Esophagus squamous epithelium (tissue), 5 donors: ENCODE measurements around the gene MMEL1. TPM values are rescaled to one million over a fixed set of nuclear protein-coding genes. Genes with fewer than 3 reads are reported as not detected.

Experiments used
- DNase-seq: peaks from one replicate; lab custom pipeline; 2025; lab: John Stamatoyannopoulos, UW
- H3K27ac ChIP-seq, 4 donors: fragments of 200-600 bp; sonication (generic); one replicate each; pipeline ENCODE4 v1.5.1; 2016 to 2019; ENCODE audit warnings: mild to moderate bottlenecking in 1 of 4
- H3K27me3 ChIP-seq, 4 donors: fragments of 200-600 bp; sonication (generic); 1 replicate in 3 of 4; 2 replicates in 1 of 4; pipeline versions ENCODE4 v1.5.1 to v1.6.0; 2017 to 2021; ENCODE audit warnings: antibody characterized with exemption in 1 of 4
- H3K36me3 ChIP-seq, 3 donors: fragments of 200-600 bp; sonication (generic); one replicate each; pipeline ENCODE4 v1.5.1; 2016 to 2019
- H3K4me1 ChIP-seq, 3 donors: fragments of 200-600 bp; sonication (generic); one replicate each; pipeline ENCODE4 v1.5.1; 2017 to 2019
- H3K4me3 ChIP-seq, 4 donors: fragments of 200-600 bp; sonication (generic); 1 replicate in 3 of 4; 2 replicates in 1 of 4; pipeline ENCODE4 v1.5.1; 2016 to 2019; ENCODE audit warnings: mild to moderate bottlenecking in 2 of 4, moderate library complexity in 1 of 4
- H3K9me3 ChIP-seq, 3 donors: fragments of 200-600 bp; sonication (generic); one replicate each; pipeline ENCODE4 v1.5.1; 2016 to 2019
- CTCF ChIP-seq, 6 experiments: fragments of 450-650 bp in 4 of 6; fragments of 200-600 bp in 2 of 6; sonication (generic) in 2 of 6; IDR thresholded peaks; one replicate each; pipeline ENCODE4 v1.5.1; 2016 to 2019; ENCODE audit warnings: antibody characterized with exemption in 6 of 6, mild to moderate bottlenecking in 4 of 6, moderate library complexity in 4 of 6
- POLR2A ChIP-seq, 4 donors: fragments of 450-650 bp; IDR thresholded peaks; one replicate each; pipeline ENCODE4 v1.6.1; 2017; ENCODE audit warnings: antibody characterized with exemption in 4 of 4, mild to moderate bottlenecking in 4 of 4, moderate library complexity in 3 of 4
- WGBS, 2 donors: methylation state at CpG; one replicate each; pipeline ENCODE4 v1.1.5; 2018; 5-methylcytosine and 5-hydroxymethylcytosine counted together
- intact Hi-C: fragments of 100-400 bp; cut with DNase I; formaldehyde crosslinking; loops from one replicate; pipeline ENCODE4 v1.15.0; 2022
- total RNA-seq, 4 donors: library from RNA; depleted of rRNA; stranded (reverse); fragments of >200 nt; gene quantifications; one replicate each; pipeline ENCODE4 v1.1.0, GENCODE V29; 2016
- donor health status: DM: yes; HTN: yes; CAD: no.

The MMEL1 gene
- total RNA-seq, 4 donors from 2014 or later = 3.1 TPM; not detected in 3

- DNase-seq = no peak
- Histone ChIP-seq H3K36me3 (no peaks in the 10 kb centered on the region), H3K27ac (peak overlapping the region; percentile 78 to 90 (median 84)), H3K4me3 (peak overlapping the region; percentile 57 to 89 (median 77)), H3K9me3 (peaks cover 0 to 20% (median 0%) of the 10 kb centered on the region in 3 donors), H3K4me1 (peaks cover 20 to 35% (median 23%) of the 10 kb centered on the region in 3 donors), H3K27me3 (peaks cover 0 to 9% (median 0%) of the 10 kb centered on the region in 4 donors)
- WGBS, 2 donors = 0 to 2% methylated on average over 5 to 14 of the region's 84 CpGs
- intact Hi-C loops = no loop called here
- peak in 3 of 4 donors; percentile 22 to 78 (median 72) for TF ChIP-seq POLR2A (IDR thresholded peaks at IDR 0.05)
- TF ChIP-seq CTCF (IDR thresholded peaks at IDR 0.05) = peak in 1 of 6 experiments; percentile 11
Observed at GRCh38 chr1:2642560-2643413, 10.0 kb upstream of the MMEL1 start.

GRCh38 chr1:2642131-2642559, 9.3 kb upstream of the MMEL1 start:
- Histone ChIP-seq H3K27ac (peak overlapping the region; percentile 78 to 90 (median 84)), H3K4me1 (peaks cover 20 to 35% (median 23%) of the 10 kb centered on the region in 3 donors), H3K36me3 (no peaks in the 10 kb centered on the region), H3K9me3 (peaks cover 0 to 17% (median 0%) of the 10 kb centered on the region in 3 donors), H3K27me3 (peaks cover 0 to 16% (median 0%) of the 10 kb centered on the region in 4 donors), H3K4me3 (peak overlapping the region; percentile 57 to 89 (median 77))
- 12 to 49% methylated on average over 5 of the region's 11 CpGs for WGBS, 2 donors
- TF ChIP-seq CTCF (IDR thresholded peaks at IDR 0.05) = no peak
- no peak for TF ChIP-seq POLR2A (IDR thresholded peaks at IDR 0.05)
- intact Hi-C loops = no loop called here
- no peak for DNase-seq

GRCh38 chr1:2641381-2642130, 8.7 kb upstream of the MMEL1 start:
- peak overlapping the region; percentile 57 to 89 (median 77) for H3K4me3 ChIP-seq
- peaks cover 0 to 17% (median 3%) of the 10 kb centered on the region in 3 donors for H3K9me3 ChIP-seq
- peaks cover 20 to 35% (median 23%) of the 10 kb centered on the region in 3 donors for H3K4me1 ChIP-seq
- no peaks in the 10 kb centered on the region for H3K36me3 ChIP-seq
- DNase-seq = no peak
- TF ChIP-seq POLR2A (IDR thresholded peaks at IDR 0.05) = no peak
- H3K27me3 ChIP-seq = peaks cover 0 to 22% (median 0%) of the 10 kb centered on the region in 4 donors
- intact Hi-C loops = no loop called here
- 67% methylated on average over 3 of the region's 34 CpGs; no CpG with 5 or more reads in 1 of the 2 donors for WGBS, 2 donors
- no peak overlapping the region for H3K27ac ChIP-seq

- H3K9me3 ChIP-seq = peaks cover 0 to 13% (median 4%) of the 10 kb centered on the region in 3 donors
- peaks cover 0 to 30% (median 0%) of the 10 kb centered on the region in 4 donors for H3K27me3 ChIP-seq
- H3K4me1 ChIP-seq = peaks cover 20 to 35% (median 23%) of the 10 kb centered on the region in 3 donors
- intact Hi-C loops = no loop called here
- no peak overlapping the region for H3K4me3 ChIP-seq
- no peak overlapping the region for H3K27ac ChIP-seq
- no CpG with 5 or more reads among the region's 3 CpGs for WGBS, 2 donors
- no peak for DNase-seq
- TF ChIP-seq POLR2A (IDR thresholded peaks at IDR 0.05) (no peak), CTCF (IDR thresholded peaks at IDR 0.05) (no peak)
- no peaks in the 10 kb centered on the region for H3K36me3 ChIP-seq
Observed at GRCh38 chr1:2640626-2641025, 7.8 kb upstream of the MMEL1 start.
